H1 (cell line): Measurements from ENCODE around the gene PLCL1. TPM values are rescaled to one million over a fixed set of nuclear protein-coding genes. Genes with fewer than 3 reads are reported as not detected.

Experiments
- CHD1 ChIP-seq: IDR thresholded peaks from 2 replicates; pipeline ENCODE4 v1.6.1; 2012; ENCODE audit warnings: low read depth, low read length, improper control_type of control experiment
- CREB1 ChIP-seq: IDR thresholded peaks from 2 replicates; pipeline ENCODE4 v1.6.1; 2012; ENCODE audit warnings: inconsistent platforms
- CTBP2 ChIP-seq: IDR thresholded peaks from 2 replicates; pipeline ENCODE4 v1.7.0; 2011; ENCODE audit warnings: borderline replicate concordance, mild to moderate bottlenecking, moderate library complexity, mixed read lengths, low read length; ENCODE audit not compliant: insufficient read depth, insufficient read length
- EP300 ChIP-seq, 2 experiments: IDR thresholded peaks; 1 replicate in 1 of 2; 2 replicates in 1 of 2; pipeline ENCODE4 v1.6.1; 2011 to 2012; ENCODE audit warnings: low read depth in 2 of 2, low read length in 2 of 2, mild to moderate bottlenecking in 2 of 2, borderline replicate concordance in 1 of 2, inconsistent platforms in 1 of 2, moderate library complexity in 1 of 2
- EZH2 ChIP-seq: fragments of 200-600 bp; sonication (generic); IDR thresholded peaks from 2 replicates; pipeline ENCODE4 v1.7.1; 2012; ENCODE audit warnings: low read depth, mild to moderate bottlenecking, moderate library complexity, low read length, inconsistent platforms; ENCODE audit not compliant: severe bottlenecking
- FOSL1 ChIP-seq: IDR thresholded peaks from 2 replicates; pipeline ENCODE4 v1.6.1; 2011; ENCODE audit warnings: mild to moderate bottlenecking, low read depth, low read length, moderate library complexity; ENCODE audit not compliant: insufficient read depth
- HDAC2 ChIP-seq, 2 experiments: fragments of 300-600 bp in 1 of 2; sonication (generic) in 1 of 2; IDR thresholded peaks; 2 replicates each; pipeline ENCODE4 v1.6.1; 2011 to 2012; ENCODE audit warnings: low read depth in 2 of 2, low read length in 2 of 2, mild to moderate bottlenecking in 2 of 2, moderate library complexity in 2 of 2, borderline replicate concordance in 1 of 2, inconsistent platforms in 1 of 2
- JUND ChIP-seq: IDR thresholded peaks from 2 replicates; pipeline ENCODE4 v1.6.1; 2011; ENCODE audit warnings: mild to moderate bottlenecking, improper control_type of control experiment, low read length
- KDM1A ChIP-seq: fragments of 200-600, 300-600 bp; sonication (generic); IDR thresholded peaks from 2 replicates; pipeline ENCODE4 v1.7.1; 2016; ENCODE audit warnings: mild to moderate bottlenecking, low read length, borderline replicate concordance
- KDM5A ChIP-seq: fragments of 200-600 bp; IDR thresholded peaks from 2 replicates; pipeline ENCODE4 v1.7.1; 2012; ENCODE audit warnings: mild to moderate bottlenecking, low read length, inconsistent platforms, mixed read lengths
- RNF2 ChIP-seq: fragments of 200-900, 300-1000 bp; sonication (generic); IDR thresholded peaks from 2 replicates; pipeline ENCODE4 v1.7.1; 2016; ENCODE audit warnings: borderline replicate concordance, low read depth, mild to moderate bottlenecking, antibody characterized with exemption, low read length; ENCODE audit not compliant: poor library complexity, severe bottlenecking; ENCODE audit errors: missing control alignments
- SIN3A ChIP-seq, 2 experiments: IDR thresholded peaks in 1 of 2; conservative IDR thresholded peaks in 1 of 2; 2 replicates each; pipeline ENCODE4 v1.6.1; 2011 to 2012; ENCODE audit warnings: low read length in 2 of 2, improper control_type of control experiment in 1 of 2, low read depth in 1 of 2, mild to moderate bottlenecking in 1 of 2
- SP1 ChIP-seq: IDR thresholded peaks from 2 replicates; pipeline ENCODE4 v1.6.1; 2011; ENCODE audit warnings: low read depth, low read length
- SP2 ChIP-seq: IDR thresholded peaks from 2 replicates; pipeline ENCODE4 v1.6.1; 2012; ENCODE audit warnings: mild to moderate bottlenecking, low read length, inconsistent platforms
- SRF ChIP-seq: IDR thresholded peaks from 2 replicates; pipeline ENCODE4 v1.6.1; 2011; ENCODE audit warnings: mild to moderate bottlenecking, low read depth, low read length, moderate library complexity
- TEAD4 ChIP-seq: IDR thresholded peaks from 2 replicates; pipeline ENCODE4 v1.6.1; 2012; ENCODE audit warnings: low read depth, low read length, inconsistent platforms, mixed read lengths
- ZNF274 ChIP-seq: IDR thresholded peaks from 2 replicates; pipeline ENCODE4 v1.7.0; 2012; ENCODE audit warnings: low read length, borderline replicate concordance; ENCODE audit errors: extremely low read depth
- polyA plus RNA-seq, 7 experiments: library from polyadenylated mRNA; depleted of rRNA in 3 of 7; stranded (reverse) in 5 of 7; unstranded in 2 of 7; fragments of >200 nt in 5 of 7; fragments of 200-250 nt in 2 of 7; gene quantifications; 1 replicate in 5 of 7; 2 replicates in 1 of 7; 4 replicates in 1 of 7; pipeline versions ENCODE4 v1.2.1 to v1.2.3, GENCODE V29; 2011 to 2013; ENCODE audit warnings: missing spikeins in 2 of 7, mixed read lengths in 2 of 7
- total RNA-seq: library from RNA; stranded (reverse); fragmentation: NEBNext Ultra II Directional; extraction: Animal tissue kit (Norgen Biotek cat#: 25700); gene quantifications from 2 replicates; pipeline ENCODE4 v1.2.1, GENCODE V29; 2021

The PLCL1 gene
- total and polyA plus RNA-seq, 2 of the 8 experiments (the other 6 are each of a cell fraction or from before 2014, with no cell fraction given), result not detected

- peak; percentile 98 to 99 for TF ChIP-seq SIN3A (conservative IDR thresholded peaks at IDR 0.05 in 1 of 2, IDR thresholded peaks at IDR 0.05 in 1 of 2; ENCODE audit: low read depth in 1 of 2, low read length in 2 of 2)
- peak; percentile 95; the same call in 1 of the 2 replicates for TF ChIP-seq KDM1A
- TF ChIP-seq HDAC2 (IDR thresholded peaks at IDR 0.05; ENCODE audit: borderline replicate concordance in 1 of 2, low read depth in 2 of 2, low read length in 2 of 2), result peak in 1 of 2 experiments; percentile 74; a peak in 1 of 4 replicates
- TF ChIP-seq JUND, result no peak
- no peak for TF ChIP-seq KDM5A
- TF ChIP-seq TEAD4, result peak; percentile 69; the same call in 1 of the 2 replicates
- no peak for TF ChIP-seq CHD1
- no peak for TF ChIP-seq FOSL1
- no peak for TF ChIP-seq RNF2
- peak; percentile 98 for TF ChIP-seq SP1
- TF ChIP-seq EZH2, result no peak
- TF ChIP-seq CTBP2, result peak; percentile 99
- 0 out of 2 replicates have a peak, but pooled peaks have one; percentile 16 for TF ChIP-seq CREB1
- no peak for TF ChIP-seq SRF
- peak; percentile 72 for TF ChIP-seq SP2
- TF ChIP-seq ZNF274, result no peak
- no peak for TF ChIP-seq EP300 (IDR thresholded peaks at IDR 0.05; ENCODE audit: borderline replicate concordance in 1 of 2, low read depth in 2 of 2, low read length in 2 of 2)
Observed at GRCh38 chr2:197804049-197804757, at the start of gene PLCL1 (continued).
